MM.1S (cell line): ENCODE data around the gene PCGF1.

Experiments used
- CTCF ChIP-seq: fragments of 300-600 bp; sonication (generic); IDR thresholded peaks from 2 replicates; pipeline ENCODE4 v1.5.1; 2016; ENCODE audit warnings: antibody characterized with exemption, low read length, mixed read lengths
- EZH2 ChIP-seq: fragments of 300-600 bp; sonication (generic); optimal IDR thresholded peaks from 2 replicates; pipeline ENCODE3; 2017; ENCODE audit warnings: low read depth, mild to moderate bottlenecking, antibody characterized with exemption, low read length, mixed read lengths
- EZH2phosphoT487 ChIP-seq: fragments of 300-600 bp; sonication (generic); IDR thresholded peaks from 2 replicates; pipeline ENCODE4 v1.6.1; 2018; ENCODE audit warnings: antibody characterized with exemption, low read length

DNA sequence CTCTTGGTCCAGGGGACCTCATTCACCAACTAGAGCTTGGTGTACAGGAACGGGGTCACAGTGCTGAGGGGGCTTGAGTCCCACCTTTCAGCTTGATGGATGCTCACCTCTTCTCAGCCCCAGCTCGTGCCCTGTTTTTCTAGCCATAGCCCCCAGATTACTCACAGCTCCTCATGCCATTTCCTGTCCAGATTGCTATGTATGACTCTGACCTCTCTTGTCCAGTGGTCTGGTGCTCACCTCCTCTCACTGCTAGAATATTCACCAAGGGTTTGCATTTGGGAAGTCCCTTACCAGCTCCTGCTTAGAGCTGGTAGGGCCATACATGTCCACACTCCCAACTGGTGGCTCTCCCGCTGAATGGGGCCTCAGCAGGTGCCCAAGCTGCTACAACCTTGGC, 13.9 kb downstream of the PCGF1 start:
- no peak for TF ChIP-seq CTCF
- no peak for TF ChIP-seq EZH2
- TF ChIP-seq EZH2phosphoT487: no peak
